ENCODE results near the gene RNGTT.

Gene RNGTT

GRCh38 chr6:88612631-88613030 is 350.8 kb downstream of the RNGTT start:
- H3K4me3 ChIP-seq (ENCODE audit: control insufficient read depth, low read depth, low read length), result no peak overlapping the region
- TF ChIP-seq CTCF (IDR thresholded peaks at IDR 0.05; ENCODE audit: control insufficient read depth, insufficient read depth, low read depth, low read length, missing control alignments), result no peak
- no peak for DNase-seq (ENCODE audit: low read depth)

- TF ChIP-seq CTCF (IDR thresholded peaks at IDR 0.05; ENCODE audit: control insufficient read depth, insufficient read depth, low read depth, low read length, missing control alignments), result no peak
- DNase-seq (ENCODE audit: low read depth), result no peak
- no peak overlapping the region for H3K4me3 ChIP-seq (ENCODE audit: control insufficient read depth, low read depth, low read length)
Observed at GRCh38 chr6:88611721-88612120, 351.7 kb downstream of the RNGTT start.

- no peak for TF ChIP-seq CTCF (IDR thresholded peaks at IDR 0.05; ENCODE audit: control insufficient read depth, insufficient read depth, low read depth, low read length, missing control alignments)
- DNase-seq (ENCODE audit: low read depth), result no peak
- H3K4me3 ChIP-seq (ENCODE audit: control insufficient read depth, low read depth, low read length), result no peak overlapping the region
Observed at GRCh38 chr6:88609983-88610382, 353.4 kb downstream of the RNGTT start.

GRCh38 chr6:88605271-88605670 is 358.1 kb downstream of the RNGTT start:
- no peak overlapping the region for H3K4me3 ChIP-seq (ENCODE audit: control insufficient read depth, low read depth, low read length)
- no peak for DNase-seq (ENCODE audit: low read depth)
- TF ChIP-seq CTCF (IDR thresholded peaks at IDR 0.05; ENCODE audit: control insufficient read depth, insufficient read depth, low read depth, low read length, missing control alignments), result no peak

GRCh38 chr6:88599571-88599970 is 363.8 kb downstream of the RNGTT start:
- TF ChIP-seq CTCF (IDR thresholded peaks at IDR 0.05; ENCODE audit: control insufficient read depth, insufficient read depth, low read depth, low read length, missing control alignments), result no peak
- DNase-seq (ENCODE audit: low read depth), result no peak
- H3K4me3 ChIP-seq (ENCODE audit: control insufficient read depth, low read depth, low read length), result no peak overlapping the region

GRCh38 chr6:88596801-88597200 is 366.6 kb downstream of the RNGTT start:
- H3K4me3 ChIP-seq (ENCODE audit: control insufficient read depth, low read depth, low read length), result no peak overlapping the region
- TF ChIP-seq CTCF (IDR thresholded peaks at IDR 0.05; ENCODE audit: control insufficient read depth, insufficient read depth, low read depth, low read length, missing control alignments), result no peak
- DNase-seq (ENCODE audit: low read depth), result no peak

- no peak for DNase-seq (ENCODE audit: low read depth)
- no peak overlapping the region for H3K4me3 ChIP-seq (ENCODE audit: control insufficient read depth, low read depth, low read length)
- no peak for TF ChIP-seq CTCF (IDR thresholded peaks at IDR 0.05; ENCODE audit: control insufficient read depth, insufficient read depth, low read depth, low read length, missing control alignments)
Observed at GRCh38 chr6:88588938-88589337, 374.5 kb downstream of the RNGTT start.
